HG03354 (cell line): Measurements from ENCODE around the gene IGF2BP1.

Experiments used
- ATAC-seq: cut with Tn5 transposase; IDR thresholded peaks from one replicate; pipeline ENCODE4 v1.9.1; 2021; ENCODE audit warnings: mild to moderate bottlenecking; ENCODE audit not compliant: unreplicated experiment, poor library complexity, severe bottlenecking

IGF2BP1 gene

GRCh38 chr17:48997103-48997826 lies at the start of gene IGF2BP1:
IGF2BP1 (plus strand) TSS chr17:48997385; CDS start chr17:48997746, 361 bp downstream.
- no peak for ATAC-seq

- no peak for ATAC-seq
Observed at GRCh38 chr17:48951572-48951971, 45.6 kb upstream of the IGF2BP1 start.

GRCh38 chr17:48952904-48953303 lies 44.3 kb upstream of the IGF2BP1 start:
- no peak for ATAC-seq

GRCh38 chr17:48954300-48954755 lies 42.9 kb upstream of the IGF2BP1 start:
- no peak for ATAC-seq

GRCh38 chr17:48960834-48961515 lies 36.2 kb upstream of the IGF2BP1 start:
- ATAC-seq, result no peak

- no peak for ATAC-seq
Observed at GRCh38 chr17:48961516-48962233, 35.5 kb upstream of the IGF2BP1 start.

- no peak for ATAC-seq
Observed at GRCh38 chr17:48970224-48970623, 27.0 kb upstream of the IGF2BP1 start.

GRCh38 chr17:48970865-48971687 lies 26.1 kb upstream of the IGF2BP1 start:
- ATAC-seq, result no peak

GRCh38 chr17:48972749-48973097 lies 24.5 kb upstream of the IGF2BP1 start:
- no peak for ATAC-seq

- no peak for ATAC-seq
Observed at GRCh38 chr17:48973806-48974205, 23.4 kb upstream of the IGF2BP1 start.

GRCh38 chr17:48981927-48982539 lies 15.2 kb upstream of the IGF2BP1 start:
- ATAC-seq, result no peak

GRCh38 chr17:48985436-48986245 lies 11.5 kb upstream of the IGF2BP1 start:
- ATAC-seq, result no peak

- ATAC-seq, result no peak
Observed at GRCh38 chr17:48989100-48989499, 8.1 kb upstream of the IGF2BP1 start.

GRCh38 chr17:48990882-48991357 lies 6.3 kb upstream of the IGF2BP1 start:
- ATAC-seq, result no peak

- ATAC-seq, result no peak
Observed at GRCh38 chr17:48992444-48992843, 4.7 kb upstream of the IGF2BP1 start.

- no peak for ATAC-seq
Observed at GRCh38 chr17:48993305-48993704, 3.9 kb upstream of the IGF2BP1 start.

- no peak for ATAC-seq
Observed at GRCh38 chr17:48993951-48994350, 3.2 kb upstream of the IGF2BP1 start.

GRCh38 chr17:48994549-48995303 lies 2.5 kb upstream of the IGF2BP1 start:
- no peak for ATAC-seq
